ENCODE results near the gene CASZ1.

GRCh38 chr1:10823000-10823401, 26.6 kb upstream of the CASZ1 start:
- TF ChIP-seq, protein P1, sequence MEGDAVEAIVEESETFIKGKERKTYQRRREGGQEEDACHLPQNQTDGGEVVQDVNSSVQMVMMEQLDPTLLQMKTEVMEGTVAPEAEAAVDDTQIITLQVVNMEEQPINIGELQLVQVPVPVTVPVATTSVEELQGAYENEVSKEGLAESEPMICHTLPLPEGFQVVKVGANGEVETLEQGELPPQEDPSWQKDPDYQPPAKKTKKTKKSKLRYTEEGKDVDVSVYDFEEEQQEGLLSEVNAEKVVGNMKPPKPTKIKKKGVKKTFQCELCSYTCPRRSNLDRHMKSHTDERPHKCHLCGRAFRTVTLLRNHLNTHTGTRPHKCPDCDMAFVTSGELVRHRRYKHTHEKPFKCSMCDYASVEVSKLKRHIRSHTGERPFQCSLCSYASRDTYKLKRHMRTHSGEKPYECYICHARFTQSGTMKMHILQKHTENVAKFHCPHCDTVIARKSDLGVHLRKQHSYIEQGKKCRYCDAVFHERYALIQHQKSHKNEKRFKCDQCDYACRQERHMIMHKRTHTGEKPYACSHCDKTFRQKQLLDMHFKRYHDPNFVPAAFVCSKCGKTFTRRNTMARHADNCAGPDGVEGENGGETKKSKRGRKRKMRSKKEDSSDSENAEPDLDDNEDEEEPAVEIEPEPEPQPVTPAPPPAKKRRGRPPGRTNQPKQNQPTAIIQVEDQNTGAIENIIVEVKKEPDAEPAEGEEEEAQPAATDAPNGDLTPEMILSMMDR (IDR thresholded peaks at IDR 0.05; ENCODE audit: insufficient read depth, low read depth, low read length): no peak
- TF ChIP-seq EZH2 (IDR thresholded peaks at IDR 0.05; ENCODE audit: insufficient read depth, low read length): no peak
